Activated naive CD8-positive, alpha-beta T cell treated with anti-CD3 and anti-CD28 coated beads, Interleukin-2, amount 10 ng/mL, durations not matched to agents 7 days and 5 days (primary cell): Measurements from ENCODE around the gene INPP5A. TPM values are rescaled to one million over a fixed set of nuclear protein-coding genes. Genes with fewer than 3 reads are reported as not detected.

Experiments
- ATAC-seq: fragments of 150-1000 bp; cut with Tn5 transposase; one replicate; pipeline ENCODE4 v1.10.0; 2021; ENCODE audit warnings: low read depth, moderate library complexity
- POLR2A ChIA-PET: fragments of 350-600 bp; sonication (Branson Sonifier 250); formaldehyde crosslinking; loops from one replicate; lab custom pipeline; 2021; ENCODE audit warnings: antibody characterized with exemption; lab: Charles Lee
- DNase-seq: peaks from one replicate; pipeline ENCODE4 v3.0.0; 2021
- H3K27ac Mint-ChIP-seq: one replicate; pipeline ENCODE4 v1.8.0; 2022; ENCODE audit warnings: mild to moderate bottlenecking, mixed read lengths
- H3K27me3 Mint-ChIP-seq: one replicate; pipeline ENCODE4 v1.8.0; 2022; ENCODE audit warnings: mild to moderate bottlenecking, moderate library complexity, mixed read lengths
- H3K36me3 Mint-ChIP-seq: one replicate; pipeline ENCODE4 v1.8.0; 2021; ENCODE audit warnings: mild to moderate bottlenecking, mixed read lengths
- H3K4me1 Mint-ChIP-seq: one replicate; pipeline ENCODE4 v1.8.0; 2021; ENCODE audit warnings: mixed read lengths
- H3K4me3 Mint-ChIP-seq: one replicate; pipeline ENCODE4 v1.8.0; 2022; ENCODE audit warnings: mild to moderate bottlenecking, moderate library complexity, mixed read lengths
- H3K9me3 Mint-ChIP-seq: one replicate; pipeline ENCODE4 v1.8.0; 2021; ENCODE audit warnings: mixed read lengths
- total RNA-seq, 2 experiments: library from RNA; stranded (reverse); gene quantifications; one replicate each; pipeline ENCODE4 v1.2.3, GENCODE V29; 2021

The INPP5A gene
- total RNA-seq, 2 experiments from 2014 or later, result 14.1 to 15.7 TPM

GRCh38 chr10:132662186-132662920, 124.8 kb downstream of the INPP5A start:
- Mint-ChIP-seq H3K4me3 (no peak overlapping the region), H3K4me1 (no peaks in the 10 kb centered on the region), H3K9me3 (no peaks in the 10 kb centered on the region), H3K27me3 (no peaks in the 10 kb centered on the region), H3K27ac (no peak overlapping the region), H3K36me3 (no peaks in the 10 kb centered on the region)
- DNase-seq (no peak), ATAC-seq (no peak)
- POLR2A ChIA-PET, result no interaction called here

GRCh38 chr10:132663666-132664365, 126.2 kb downstream of the INPP5A start:
- ATAC-seq, result no peak
- no peaks in the 10 kb centered on the region for H3K9me3 Mint-ChIP-seq
- no peaks in the 10 kb centered on the region for H3K27me3 Mint-ChIP-seq
- POLR2A ChIA-PET, result no interaction called here
- no peak overlapping the region for H3K4me3 Mint-ChIP-seq
- H3K36me3 Mint-ChIP-seq, result no peaks in the 10 kb centered on the region
- DNase-seq, result no peak
- H3K4me1 Mint-ChIP-seq, result no peaks in the 10 kb centered on the region
- no peak overlapping the region for H3K27ac Mint-ChIP-seq

GRCh38 chr10:132664407-132664806, 126.8 kb downstream of the INPP5A start:
- H3K27ac Mint-ChIP-seq, result no peak overlapping the region
- no peak for DNase-seq
- no peaks in the 10 kb centered on the region for H3K9me3 Mint-ChIP-seq
- H3K4me1 Mint-ChIP-seq, result no peaks in the 10 kb centered on the region
- H3K27me3 Mint-ChIP-seq, result no peaks in the 10 kb centered on the region
- ATAC-seq, result no peak
- POLR2A ChIA-PET, result no interaction called here
- H3K36me3 Mint-ChIP-seq, result no peaks in the 10 kb centered on the region
- H3K4me3 Mint-ChIP-seq, result no peak overlapping the region

GRCh38 chr10:132664883-132665282, 127.3 kb downstream of the INPP5A start:
- Mint-ChIP-seq H3K27ac (no peak overlapping the region), H3K27me3 (no peaks in the 10 kb centered on the region), H3K4me3 (no peak overlapping the region), H3K36me3 (no peaks in the 10 kb centered on the region), H3K9me3 (no peaks in the 10 kb centered on the region), H3K4me1 (no peaks in the 10 kb centered on the region)
- no peak for ATAC-seq
- no peak for DNase-seq
- POLR2A ChIA-PET, result no interaction called here

- Mint-ChIP-seq H3K36me3 (no peaks in the 10 kb centered on the region), H3K4me3 (no peak overlapping the region), H3K27me3 (no peaks in the 10 kb centered on the region), H3K27ac (no peak overlapping the region), H3K9me3 (no peaks in the 10 kb centered on the region), H3K4me1 (no peaks in the 10 kb centered on the region)
- POLR2A ChIA-PET, result no interaction called here
- DNase-seq (no peak), ATAC-seq (no peak)
Observed at GRCh38 chr10:132665946-132666704, 128.5 kb downstream of the INPP5A start.

GRCh38 chr10:132666705-132667341, 129.2 kb downstream of the INPP5A start:
- ATAC-seq, result no peak
- Mint-ChIP-seq H3K4me1 (no peaks in the 10 kb centered on the region), H3K9me3 (no peaks in the 10 kb centered on the region), H3K27me3 (no peaks in the 10 kb centered on the region), H3K36me3 (no peaks in the 10 kb centered on the region), H3K27ac (no peak overlapping the region), H3K4me3 (no peak overlapping the region)
- POLR2A ChIA-PET, result no interaction called here
- no peak for DNase-seq

- H3K4me1 Mint-ChIP-seq, result no peaks in the 10 kb centered on the region
- H3K9me3 Mint-ChIP-seq, result no peaks in the 10 kb centered on the region
- H3K27ac Mint-ChIP-seq, result no peak overlapping the region
- ATAC-seq (no peak), DNase-seq (no peak)
- H3K27me3 Mint-ChIP-seq, result no peaks in the 10 kb centered on the region
- POLR2A ChIA-PET, result no interaction called here
- no peaks in the 10 kb centered on the region for H3K36me3 Mint-ChIP-seq
- H3K4me3 Mint-ChIP-seq, result no peak overlapping the region
Observed at GRCh38 chr10:132667342-132668047, 129.9 kb downstream of the INPP5A start.

- no peak for DNase-seq
- POLR2A ChIA-PET, result no interaction called here
- Mint-ChIP-seq H3K4me1 (no peaks in the 10 kb centered on the region), H3K27me3 (no peaks in the 10 kb centered on the region), H3K27ac (no peak overlapping the region), H3K4me3 (no peak overlapping the region), H3K36me3 (peaks cover 3% of the 10 kb centered on the region), H3K9me3 (no peaks in the 10 kb centered on the region)
- ATAC-seq, result no peak
Observed at GRCh38 chr10:132668048-132668394, 130.4 kb downstream of the INPP5A start.

- no peak for ATAC-seq
- POLR2A ChIA-PET, result no interaction called here
- H3K27ac Mint-ChIP-seq, result no peak overlapping the region
- H3K4me1 Mint-ChIP-seq, result no peaks in the 10 kb centered on the region
- peaks cover 3% of the 10 kb centered on the region for H3K36me3 Mint-ChIP-seq
- H3K27me3 Mint-ChIP-seq, result no peaks in the 10 kb centered on the region
- no peak overlapping the region for H3K4me3 Mint-ChIP-seq
- H3K9me3 Mint-ChIP-seq, result no peaks in the 10 kb centered on the region
- no peak for DNase-seq
Observed at GRCh38 chr10:132669208-132669861, 131.7 kb downstream of the INPP5A start.

- Mint-ChIP-seq H3K27ac (no peak overlapping the region), H3K4me1 (no peaks in the 10 kb centered on the region), H3K4me3 (no peak overlapping the region), H3K36me3 (peaks cover 3% of the 10 kb centered on the region), H3K9me3 (no peaks in the 10 kb centered on the region), H3K27me3 (no peaks in the 10 kb centered on the region)
- DNase-seq (peak; percentile 4), ATAC-seq (no peak)
- POLR2A ChIA-PET, result no interaction called here
Observed at GRCh38 chr10:132670546-132671227, 133.1 kb downstream of the INPP5A start.

GRCh38 chr10:132671228-132672154, 133.9 kb downstream of the INPP5A start:
- Mint-ChIP-seq H3K9me3 (no peaks in the 10 kb centered on the region), H3K36me3 (peaks cover 3% of the 10 kb centered on the region), H3K27me3 (no peaks in the 10 kb centered on the region), H3K4me1 (no peaks in the 10 kb centered on the region), H3K27ac (no peak overlapping the region), H3K4me3 (no peak overlapping the region)
- ATAC-seq, result no peak
- peak; percentile 5 for DNase-seq
- POLR2A ChIA-PET, result no interaction called here
